GM12891 (cell line): ENCODE measurements around the gene ZNF692.

Source experiments
- PAX5 ChIP-seq: IDR thresholded peaks from 2 replicates; pipeline ENCODE4 v1.6.1; 2011; ENCODE audit warnings: low read length, moderate library complexity, mild to moderate bottlenecking; ENCODE audit not compliant: insufficient read depth, severe bottlenecking
- POLR2A ChIP-seq: IDR thresholded peaks from 2 replicates; pipeline ENCODE4 v1.6.1; 2011; ENCODE audit warnings: low read depth, low read length, control low read depth
- POLR2AphosphoS5 ChIP-seq: IDR thresholded peaks from 2 replicates; pipeline ENCODE4 v1.6.1; 2011; ENCODE audit warnings: low read depth, low read length, control low read depth
- POU2F2 ChIP-seq: IDR thresholded peaks from 2 replicates; pipeline ENCODE4 v1.6.1; 2011; ENCODE audit warnings: low read depth, mild to moderate bottlenecking, control low read depth, low read length, moderate library complexity
- SPI1 ChIP-seq: IDR thresholded peaks from 2 replicates; pipeline ENCODE4 v1.6.1; 2011; ENCODE audit warnings: low read depth, low read length, control low read depth
- TAF1 ChIP-seq: IDR thresholded peaks from 2 replicates; pipeline ENCODE4 v1.6.1; 2011; ENCODE audit warnings: low read depth, low read length, control low read depth

DNA sequence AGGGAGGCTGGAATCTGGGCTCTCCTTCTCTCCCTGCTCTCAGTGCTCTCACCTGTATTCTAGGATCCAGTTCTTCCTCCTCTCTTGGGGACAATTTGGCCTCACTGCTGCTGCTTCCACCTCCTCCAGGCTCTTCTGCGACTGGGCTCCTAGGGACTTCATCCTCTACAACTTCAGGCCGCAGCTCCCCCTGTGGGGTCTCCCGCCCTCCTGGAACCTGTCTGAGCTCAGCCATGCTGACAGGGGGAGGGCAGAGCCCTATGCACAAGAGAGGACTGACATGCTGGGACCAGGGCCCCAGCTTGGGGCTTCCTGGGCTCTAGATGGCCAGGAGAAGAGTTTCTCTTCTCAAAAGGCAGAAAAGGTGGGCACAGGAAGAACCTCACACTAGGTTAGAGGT, 34.2 kb downstream of the ZNF692 start:
- TF ChIP-seq POLR2A (no peak), POLR2AphosphoS5 (no peak), POU2F2 (no peak), TAF1 (no peak), PAX5 (no peak), SPI1 (no peak)
